ENCODE data around the gene PSMD3. TPM values are rescaled to one million over a fixed set of nuclear protein-coding genes. Genes with fewer than 3 reads are reported as not detected.
"Not testable (repeated sequence)": the region's sequence is repeated elsewhere in the genome, so short reads cannot be mapped to it uniquely, and the experiment has no call there.

Gene PSMD3
- polyA plus RNA-seq, 1 experiment: 104 TPM

- no peak overlapping the region for H3K4me3 ChIP-seq (ENCODE audit: low read depth, low read length)
- H3K36me3 ChIP-seq (ENCODE audit: control insufficient read depth, insufficient read depth, low read length): peaks cover 7% of the 10 kb centered on the region
- CTCF ChIA-PET: interaction anchor here (1.1 to 1.6 kb wide), 4 partner anchors 13 to 27 kb away, joined by 4 to 5 read pairs (median 4); partner anchors contain the start of gene CSF3
- POLR2A ChIA-PET: no interaction called here
- no peak for DNase-seq (ENCODE audit: low read depth)
- TF ChIP-seq CTCF (IDR thresholded peaks at IDR 0.05; ENCODE audit: insufficient read depth, low read depth, low read length): no peak
- H3K27me3 ChIP-seq (ENCODE audit: control insufficient read depth, insufficient read depth, low read length): no peaks in the 10 kb centered on the region
Measured at GRCh38 chr17:40000161-40000560, 19.6 kb downstream of the PSMD3 start.

DNA sequence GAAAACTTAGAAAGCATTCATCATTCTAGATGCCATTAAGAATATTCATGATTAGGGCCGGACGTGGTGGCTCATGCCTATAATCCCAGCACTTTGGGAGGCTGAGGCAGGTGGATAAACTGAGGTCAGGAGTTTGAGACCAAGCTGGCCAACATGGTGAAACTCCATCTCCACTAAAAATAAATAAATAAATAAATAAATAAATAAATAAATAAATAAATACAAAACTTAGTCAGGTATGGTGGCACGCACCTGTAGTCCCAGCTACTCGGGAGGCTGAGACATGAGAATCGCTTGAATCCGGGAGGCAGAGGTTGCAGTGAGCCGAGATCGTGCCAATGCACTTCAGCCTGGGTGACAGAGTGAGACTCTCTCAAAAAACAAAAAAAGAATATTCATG is 20.7 kb downstream of the PSMD3 start:
- POLR2A ChIA-PET; H3K4me3 ChIP-seq (ENCODE audit: low read depth, low read length); H3K36me3 ChIP-seq (ENCODE audit: control insufficient read depth, insufficient read depth, low read length); DNase-seq (ENCODE audit: low read depth); H3K27me3 ChIP-seq (ENCODE audit: control insufficient read depth, insufficient read depth, low read length): not testable (repeated sequence)
- CTCF ChIA-PET: interaction anchor here (1.1 to 1.6 kb wide), 2 partner anchors 12 to 26 kb away, joined by 4 to 5 read pairs; no protein-coding TSS in a partner anchor

- Histone ChIP-seq H3K27me3 (ENCODE audit: control insufficient read depth, insufficient read depth, low read length) (no peaks in the 10 kb centered on the region), H3K36me3 (ENCODE audit: control insufficient read depth, insufficient read depth, low read length) (no peaks in the 10 kb centered on the region), H3K4me3 (ENCODE audit: low read depth, low read length) (no peak overlapping the region)
- POLR2A ChIA-PET: no interaction called here
- CTCF ChIA-PET: interaction anchor here (2.3 kb wide), 1 partner anchor 24 kb away, joined by 7 read pairs; no protein-coding TSS in a partner anchor
- DNase-seq (ENCODE audit: low read depth): no peak
- no peak for TF ChIP-seq CTCF (IDR thresholded peaks at IDR 0.05; ENCODE audit: insufficient read depth, low read depth, low read length)
Measured at GRCh38 chr17:40004072-40004471, 23.5 kb downstream of the PSMD3 start.

- no peaks in the 10 kb centered on the region for H3K36me3 ChIP-seq (ENCODE audit: control insufficient read depth, insufficient read depth, low read length)
- no peak for TF ChIP-seq CTCF (IDR thresholded peaks at IDR 0.05; ENCODE audit: insufficient read depth, low read depth, low read length)
- DNase-seq (ENCODE audit: low read depth): no peak
- ChIA-PET POLR2A (no interaction called here), CTCF (interaction anchor here (0.8 to 2.3 kb wide), 2 partner anchors 23 to 82 kb away, joined by 3 to 7 read pairs; no protein-coding TSS in a partner anchor)
- no peak overlapping the region for H3K4me3 ChIP-seq (ENCODE audit: low read depth, low read length)
- no peaks in the 10 kb centered on the region for H3K27me3 ChIP-seq (ENCODE audit: control insufficient read depth, insufficient read depth, low read length)
Measured at GRCh38 chr17:40004712-40005111, 24.1 kb downstream of the PSMD3 start.

GRCh38 chr17:40005520-40005919 is 24.9 kb downstream of the PSMD3 start:
- DNase-seq (ENCODE audit: low read depth): no peak
- CTCF ChIA-PET: interaction anchor here (0.5 to 2.3 kb wide), 3 partner anchors 22 to 410 kb away, joined by 3 to 7 read pairs (median 4); no protein-coding TSS in a partner anchor
- H3K36me3 ChIP-seq (ENCODE audit: control insufficient read depth, insufficient read depth, low read length): no peaks in the 10 kb centered on the region
- no peak for TF ChIP-seq CTCF (IDR thresholded peaks at IDR 0.05; ENCODE audit: insufficient read depth, low read depth, low read length)
- H3K27me3 ChIP-seq (ENCODE audit: control insufficient read depth, insufficient read depth, low read length): no peaks in the 10 kb centered on the region
- POLR2A ChIA-PET: no interaction called here
- H3K4me3 ChIP-seq (ENCODE audit: low read depth, low read length): no peak overlapping the region

- H3K36me3 ChIP-seq (ENCODE audit: control insufficient read depth, insufficient read depth, low read length); H3K4me3 ChIP-seq (ENCODE audit: low read depth, low read length); H3K27me3 ChIP-seq (ENCODE audit: control insufficient read depth, insufficient read depth, low read length); DNase-seq (ENCODE audit: low read depth); POLR2A ChIA-PET: not testable (repeated sequence)
- CTCF ChIA-PET: interaction anchor here (1.1 to 5.1 kb wide), 2 partner anchors 11 to 16 kb away, joined by 3 to 31 read pairs; no protein-coding TSS in a partner anchor
Measured at GRCh38 chr17:40010946-40011500, 30.4 kb downstream of the PSMD3 start.

GRCh38 chr17:40012017-40012647 is 31.5 kb downstream of the PSMD3 start:
- H3K27me3 ChIP-seq (ENCODE audit: control insufficient read depth, insufficient read depth, low read length); POLR2A ChIA-PET; H3K36me3 ChIP-seq (ENCODE audit: control insufficient read depth, insufficient read depth, low read length); H3K4me3 ChIP-seq (ENCODE audit: low read depth, low read length); DNase-seq (ENCODE audit: low read depth): not testable (repeated sequence)
- CTCF ChIA-PET: interaction anchor here (1.3 to 8.0 kb wide), 7 partner anchors 10 to 179 kb away, joined by 3 to 133 read pairs (median 10); no protein-coding TSS in a partner anchor
